Ectodermal cell (in vitro differentiated cells): Measurements from ENCODE around the gene MRM1. TPM values are rescaled to one million over a fixed set of nuclear protein-coding genes. Genes with fewer than 3 reads are reported as not detected.
A peak's percentile ranks its signal among the peaks of the same experiment; 100 is the strongest.

Experiments
- H3K27ac ChIP-seq: 2 replicates; pipeline ENCODE4 v1.7.0; 2013; ENCODE audit warnings: mild to moderate bottlenecking, low read depth, low read length; ENCODE audit not compliant: insufficient read depth, poor library complexity, severe bottlenecking
- H3K27me3 ChIP-seq: 2 replicates; pipeline ENCODE4 v1.7.0; 2013; ENCODE audit warnings: mild to moderate bottlenecking, low read length; ENCODE audit not compliant: insufficient read depth, control insufficient read depth, poor library complexity, severe bottlenecking
- H3K36me3 ChIP-seq: one replicate; pipeline ENCODE4 v1.7.0; 2013; ENCODE audit warnings: low read length; ENCODE audit not compliant: control insufficient read depth, insufficient read depth
- H3K4me1 ChIP-seq: one replicate; pipeline ENCODE4 v1.7.0; 2013; ENCODE audit warnings: low read length; ENCODE audit not compliant: control insufficient read depth, insufficient read depth
- H3K4me3 ChIP-seq: 2 replicates; pipeline ENCODE4 v1.7.0; 2013; ENCODE audit warnings: low read depth, low read length, control low read depth; ENCODE audit not compliant: insufficient read depth
- H3K9me3 ChIP-seq: 2 replicates; pipeline ENCODE4 v1.7.0; 2013; ENCODE audit warnings: mild to moderate bottlenecking, low read length, moderate library complexity; ENCODE audit not compliant: control insufficient read depth
- WGBS, 2 experiments: methylation state at CpG; one replicate each; pipeline ENCODE4 v1.1.7; 2013; ENCODE audit warnings: missing lambda C conversion rate in 2 of 2; 5-methylcytosine and 5-hydroxymethylcytosine counted together
- polyA plus RNA-seq, 4 experiments: library from polyadenylated mRNA; stranded (reverse); fragments of 50-300 nt; gene quantifications; one replicate each; pipeline ENCODE4 v1.2.3, GENCODE V29; 2013

MRM1 gene, protein sequence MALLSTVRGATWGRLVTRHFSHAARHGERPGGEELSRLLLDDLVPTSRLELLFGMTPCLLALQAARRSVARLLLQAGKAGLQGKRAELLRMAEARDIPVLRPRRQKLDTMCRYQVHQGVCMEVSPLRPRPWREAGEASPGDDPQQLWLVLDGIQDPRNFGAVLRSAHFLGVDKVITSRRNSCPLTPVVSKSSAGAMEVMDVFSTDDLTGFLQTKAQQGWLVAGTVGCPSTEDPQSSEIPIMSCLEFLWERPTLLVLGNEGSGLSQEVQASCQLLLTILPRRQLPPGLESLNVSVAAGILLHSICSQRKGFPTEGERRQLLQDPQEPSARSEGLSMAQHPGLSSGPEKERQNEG
- 2.4 TPM for polyA plus RNA-seq (2013, experiment 1 of 4)
- 2.3 TPM for polyA plus RNA-seq (2013, experiment 2 of 4)
- polyA plus RNA-seq (2013, experiment 3 of 4), result 2.4 TPM
- 2.1 TPM for polyA plus RNA-seq (2013, experiment 4 of 4)

DNA sequence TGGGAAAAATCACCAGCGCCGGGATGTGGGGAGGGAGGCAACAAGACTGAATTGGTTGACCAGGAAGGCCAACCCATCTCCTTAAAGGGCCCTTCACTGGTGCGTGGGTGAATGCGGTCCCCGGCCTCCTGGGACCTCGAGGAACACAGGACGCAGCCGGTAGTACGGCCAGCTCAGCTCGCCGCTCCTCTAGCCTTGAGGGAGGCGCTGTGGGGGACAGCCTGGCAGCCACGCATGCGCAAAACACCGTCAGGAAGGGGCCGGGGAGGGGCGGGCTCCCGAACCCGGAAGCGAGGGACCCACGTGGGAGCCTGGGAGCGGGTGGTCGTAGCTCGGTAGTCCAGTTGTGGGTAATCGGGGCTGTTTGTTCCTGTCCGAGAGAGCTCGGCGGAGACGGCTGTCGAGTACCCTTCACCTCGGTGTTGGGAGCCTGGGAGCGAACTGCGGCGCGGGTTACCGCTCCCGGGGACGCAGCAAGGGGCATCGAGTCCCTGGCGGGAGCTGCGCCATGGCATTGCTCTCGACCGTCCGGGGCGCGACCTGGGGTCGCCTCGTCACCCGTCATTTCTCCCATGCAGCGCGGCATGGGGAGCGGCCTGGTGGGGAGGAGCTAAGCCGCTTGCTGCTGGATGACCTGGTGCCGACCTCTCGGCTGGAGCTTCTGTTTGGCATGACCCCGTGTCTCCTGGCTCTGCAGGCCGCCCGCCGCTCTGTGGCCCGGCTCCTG, at the start of gene MRM1:
Gene MRM1, plus strand, starts transcription at position 281 of the 727 bp plus-strand sequence. Its CDS starts 228 bp downstream, at position 509.
- 0 to 1% methylated on average over 60 of the region's 60 CpGs for WGBS, 2 experiments
- peaks cover 9% of the 10 kb centered on the region for H3K4me1 ChIP-seq
- H3K27me3 ChIP-seq, result peaks cover 10% of the 10 kb centered on the region
- H3K9me3 ChIP-seq, result no peaks in the 10 kb centered on the region
- peak within 1 kb of the TSS; percentile 86 for H3K4me3 ChIP-seq
- no peaks in the 10 kb centered on the region for H3K36me3 ChIP-seq
- peak within 1 kb of the TSS; percentile 27 for H3K27ac ChIP-seq

DNA sequence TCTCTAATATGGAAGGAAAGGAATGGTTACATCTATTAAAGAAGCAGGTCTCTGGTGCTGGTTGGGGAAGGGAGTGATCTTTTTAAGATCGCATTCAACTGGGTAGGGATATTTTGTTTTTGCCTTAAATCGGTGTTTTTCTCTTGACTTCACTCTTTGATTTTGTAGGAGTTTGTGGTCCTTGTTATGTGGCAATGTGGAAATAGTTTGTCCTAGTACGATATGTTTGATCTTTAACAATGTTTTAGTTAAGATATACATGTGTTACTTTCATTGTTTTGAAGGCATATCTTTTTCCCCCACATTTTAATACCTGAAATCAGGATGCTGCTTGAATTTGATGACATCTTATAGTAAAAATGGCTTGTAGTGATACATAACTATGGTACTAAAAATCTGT, 47.9 kb upstream of the MRM1 start:
- Histone ChIP-seq H3K36me3 (peaks cover 14% of the 10 kb centered on the region), H3K27ac (no peak overlapping the region), H3K4me1 (no peaks in the 10 kb centered on the region), H3K9me3 (no peaks in the 10 kb centered on the region), H3K27me3 (no peaks in the 10 kb centered on the region), H3K4me3 (no peak overlapping the region)
- 95 to 98% methylated on average over 2 to 3 of the region's 3 CpGs for WGBS, 2 experiments

- no peaks in the 10 kb centered on the region for H3K27me3 ChIP-seq
- no peaks in the 10 kb centered on the region for H3K4me1 ChIP-seq
- no peaks in the 10 kb centered on the region for H3K9me3 ChIP-seq
- no peak overlapping the region for H3K27ac ChIP-seq
- 93 to 99% methylated on average over 3 to 4 of the region's 4 CpGs for WGBS, 2 experiments
- H3K4me3 ChIP-seq, result no peak overlapping the region
- peaks cover 29% of the 10 kb centered on the region for H3K36me3 ChIP-seq
Measured at GRCh38 chr17:36566081-36566480, 35.3 kb upstream of the MRM1 start.

DNA sequence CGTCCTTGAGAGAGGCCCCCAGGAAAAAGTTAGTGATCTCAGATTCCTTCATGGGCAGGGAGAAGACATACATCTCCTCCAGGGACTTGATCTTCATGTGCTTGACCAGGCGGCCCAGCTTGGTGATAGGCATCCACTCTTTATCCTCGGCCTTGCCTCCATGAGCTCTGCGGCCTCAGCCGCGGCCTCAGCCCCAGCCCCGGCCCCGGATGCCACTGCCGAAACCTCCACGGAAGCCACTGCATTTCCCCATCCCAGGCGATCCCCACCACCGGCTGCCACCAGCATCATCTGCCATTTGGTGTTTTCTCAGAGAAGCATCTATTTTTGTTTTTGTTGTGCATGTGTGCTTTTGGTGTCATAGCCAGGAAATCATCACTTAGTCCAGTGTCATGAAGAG, 26.4 kb upstream of the MRM1 start:
- Histone ChIP-seq H3K27me3 (no peaks in the 10 kb centered on the region), H3K4me3 (no peak overlapping the region), H3K27ac (no peak overlapping the region), H3K4me1 (no peaks in the 10 kb centered on the region), H3K9me3 (no peaks in the 10 kb centered on the region), H3K36me3 (peaks cover 20% of the 10 kb centered on the region)
- WGBS, 2 experiments, result 92 to 97% methylated on average over 12 of the region's 12 CpGs

- WGBS, 2 experiments, result 94 to 95% methylated on average over 2 of the region's 2 CpGs
- H3K36me3 ChIP-seq, result peaks cover 27% of the 10 kb centered on the region
Measured at GRCh38 chr17:36576793-36577192, 24.6 kb upstream of the MRM1 start.

DNA sequence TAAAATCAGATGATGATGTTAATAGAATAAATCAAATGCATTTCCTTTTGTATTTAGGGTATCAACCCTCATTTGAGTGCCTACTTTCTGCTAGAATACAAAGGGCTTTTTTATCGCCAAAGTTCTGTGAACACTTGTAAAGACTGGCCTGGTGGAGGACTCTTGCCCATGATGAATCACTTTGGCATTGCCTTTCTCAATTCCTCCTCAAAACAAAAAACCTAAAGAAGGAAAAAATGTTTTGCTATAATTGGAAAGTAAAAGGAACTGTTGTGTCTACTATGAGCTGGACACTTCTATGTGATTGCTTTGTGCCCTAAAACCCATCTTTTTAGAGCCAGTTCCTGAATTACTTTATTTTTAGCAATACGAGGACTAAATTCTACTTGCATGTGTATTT, 22.7 kb upstream of the MRM1 start:
- no peaks in the 10 kb centered on the region for H3K27me3 ChIP-seq
- no peak overlapping the region for H3K4me3 ChIP-seq
- H3K4me1 ChIP-seq, result no peaks in the 10 kb centered on the region
- no peaks in the 10 kb centered on the region for H3K9me3 ChIP-seq
- H3K36me3 ChIP-seq, result peaks cover 28% of the 10 kb centered on the region
- 95 to 100% methylated on average over 2 of the region's 2 CpGs for WGBS, 2 experiments
- no peak overlapping the region for H3K27ac ChIP-seq

More at GRCh38 chr17:36576793-36577192, 24.6 kb upstream of the MRM1 start:
- Histone ChIP-seq H3K9me3 (no peaks in the 10 kb centered on the region), H3K4me3 (no peak overlapping the region), H3K27ac (no peak overlapping the region), H3K27me3 (no peaks in the 10 kb centered on the region), H3K4me1 (no peaks in the 10 kb centered on the region)

DNA sequence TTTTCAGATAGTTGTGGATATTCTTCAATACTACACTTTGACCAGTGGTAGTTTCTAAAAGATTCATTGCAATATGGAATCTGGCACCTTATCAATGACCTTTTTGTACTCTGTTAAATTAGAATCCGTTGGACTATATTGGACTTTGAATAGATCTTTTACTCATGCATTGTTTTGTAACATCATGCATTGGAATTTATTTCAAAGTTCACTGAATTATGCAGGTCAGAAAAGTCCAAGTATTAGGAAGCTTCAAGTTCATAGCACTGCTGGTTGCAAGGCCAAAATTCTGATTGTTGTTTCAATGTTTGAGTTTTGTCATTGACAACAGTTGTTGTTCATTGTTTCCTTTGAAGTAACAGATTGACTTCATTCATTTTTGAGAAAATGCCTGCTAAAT, 17.6 kb upstream of the MRM1 start:
- WGBS, 2 experiments, result 92 to 100% methylated on average over 1 of the region's 1 CpG
- Histone ChIP-seq H3K36me3 (peaks cover 57% of the 10 kb centered on the region), H3K4me3 (no peak overlapping the region), H3K4me1 (no peaks in the 10 kb centered on the region), H3K27ac (no peak overlapping the region), H3K27me3 (no peaks in the 10 kb centered on the region), H3K9me3 (no peaks in the 10 kb centered on the region)

DNA sequence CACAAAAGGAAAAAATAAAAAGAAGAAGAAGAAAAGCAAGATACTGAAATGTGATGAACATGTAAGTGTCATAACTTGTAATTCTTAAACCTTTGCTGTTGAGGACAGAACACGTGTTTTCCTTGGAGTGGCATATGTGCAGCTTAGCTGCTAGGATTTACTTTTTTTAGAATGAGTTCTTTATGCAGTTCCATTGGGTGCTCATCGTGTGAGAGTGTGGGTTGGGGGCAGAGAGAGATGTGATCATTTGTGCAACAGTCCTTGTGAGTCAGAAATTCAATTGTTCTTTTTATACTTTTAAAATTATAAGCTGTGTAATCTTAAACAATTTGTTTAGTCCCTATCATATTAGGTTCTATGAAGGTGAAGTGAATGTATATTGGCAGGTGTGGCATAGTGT, 15.2 kb upstream of the MRM1 start:
- 87 to 96% methylated on average over 2 of the region's 2 CpGs for WGBS, 2 experiments
- Histone ChIP-seq H3K4me3 (no peak overlapping the region), H3K9me3 (no peaks in the 10 kb centered on the region), H3K4me1 (no peaks in the 10 kb centered on the region), H3K36me3 (peaks cover 46% of the 10 kb centered on the region), H3K27ac (no peak overlapping the region), H3K27me3 (no peaks in the 10 kb centered on the region)

- Histone ChIP-seq H3K9me3 (no peaks in the 10 kb centered on the region), H3K27ac (no peak overlapping the region), H3K4me1 (peaks cover 16% of the 10 kb centered on the region), H3K27me3 (no peaks in the 10 kb centered on the region), H3K4me3 (no peak overlapping the region), H3K36me3 (peaks cover 29% of the 10 kb centered on the region)
- WGBS, 2 experiments, result 95 to 96% methylated on average over 2 of the region's 2 CpGs
Measured at GRCh38 chr17:36590082-36590481, 11.3 kb upstream of the MRM1 start.
